ENCODE results near the gene CCDC146.
"Not testable (repeated sequence)": the region's sequence is repeated elsewhere in the genome, so short reads cannot be mapped to it uniquely, and the experiment has no call there.

- not testable (repeated sequence) for TF ChIP-seq CTCF (IDR thresholded peaks at IDR 0.05; ENCODE audit: low read depth, low read length); EZH2phosphoT487 (IDR thresholded peaks at IDR 0.05; ENCODE audit: low read depth)
Measured at GRCh38 chr7:77334039-77334438, 211.6 kb downstream of the CCDC146 start.

All from OCI-LY3 (cell line).